ENCODE data around the gene ECT2. TPM values are rescaled to one million over a fixed set of nuclear protein-coding genes. Genes with fewer than 3 reads are reported as not detected.
A peak's percentile ranks its signal among the peaks of the same experiment; 100 is the strongest.

ECT2 gene
- total RNA-seq, 2 experiments from 2014 or later, result 27.1 to 29.8 TPM

- no peak for DNase-seq
- Mint-ChIP-seq H3K27ac (no peak overlapping the region), H3K27me3 (no peaks in the 10 kb centered on the region), H3K36me3 (ENCODE audit: low read depth) (no peaks in the 10 kb centered on the region), H3K4me3 (no peak overlapping the region), H3K9me3 (no peaks in the 10 kb centered on the region), H3K4me1 (ENCODE audit: low read depth) (no peaks in the 10 kb centered on the region)
- intact Hi-C loops (cut with micrococcal nuclease), result no loop called here
- ATAC-seq, result no peak
- CTCF ChIA-PET, result interaction anchor here (1.4 kb wide), 1 partner anchor 28 kb away, joined by 3 read pairs; no protein-coding TSS in a partner anchor
- POLR2A ChIA-PET, result no interaction called here
- TF ChIP-seq, protein P1, sequence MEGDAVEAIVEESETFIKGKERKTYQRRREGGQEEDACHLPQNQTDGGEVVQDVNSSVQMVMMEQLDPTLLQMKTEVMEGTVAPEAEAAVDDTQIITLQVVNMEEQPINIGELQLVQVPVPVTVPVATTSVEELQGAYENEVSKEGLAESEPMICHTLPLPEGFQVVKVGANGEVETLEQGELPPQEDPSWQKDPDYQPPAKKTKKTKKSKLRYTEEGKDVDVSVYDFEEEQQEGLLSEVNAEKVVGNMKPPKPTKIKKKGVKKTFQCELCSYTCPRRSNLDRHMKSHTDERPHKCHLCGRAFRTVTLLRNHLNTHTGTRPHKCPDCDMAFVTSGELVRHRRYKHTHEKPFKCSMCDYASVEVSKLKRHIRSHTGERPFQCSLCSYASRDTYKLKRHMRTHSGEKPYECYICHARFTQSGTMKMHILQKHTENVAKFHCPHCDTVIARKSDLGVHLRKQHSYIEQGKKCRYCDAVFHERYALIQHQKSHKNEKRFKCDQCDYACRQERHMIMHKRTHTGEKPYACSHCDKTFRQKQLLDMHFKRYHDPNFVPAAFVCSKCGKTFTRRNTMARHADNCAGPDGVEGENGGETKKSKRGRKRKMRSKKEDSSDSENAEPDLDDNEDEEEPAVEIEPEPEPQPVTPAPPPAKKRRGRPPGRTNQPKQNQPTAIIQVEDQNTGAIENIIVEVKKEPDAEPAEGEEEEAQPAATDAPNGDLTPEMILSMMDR (IDR thresholded peaks at IDR 0.05), result no peak
Observed at GRCh38 chr3:172739462-172739861, 11.1 kb upstream of the ECT2 start.

DNA sequence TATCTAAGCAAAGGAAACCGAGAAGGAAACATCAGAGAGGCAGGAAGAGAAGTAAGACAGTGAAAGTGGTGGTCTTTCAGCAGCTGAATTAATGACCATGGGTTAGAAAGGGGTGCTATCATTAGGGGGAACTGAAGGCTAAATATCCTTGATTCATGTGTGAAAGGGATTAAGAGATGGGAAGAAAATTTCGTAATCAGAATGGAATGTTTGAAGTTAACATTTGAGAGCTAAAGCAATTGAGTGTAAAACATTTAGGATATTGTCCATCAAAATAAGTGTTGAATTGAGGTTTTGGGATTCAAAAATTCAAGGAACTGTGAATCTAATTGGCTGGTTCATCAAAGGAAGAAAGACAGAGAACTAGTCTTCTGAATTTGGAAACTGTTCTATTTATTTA lies 4.1 kb upstream of the ECT2 start:
- peaks cover 1% of the 10 kb centered on the region for H3K36me3 Mint-ChIP-seq (ENCODE audit: low read depth)
- DNase-seq (no peak), ATAC-seq (no peak)
- no peaks in the 10 kb centered on the region for H3K9me3 Mint-ChIP-seq
- H3K27ac Mint-ChIP-seq, result no peak overlapping the region
- H3K4me3 Mint-ChIP-seq, result no peak overlapping the region
- no peaks in the 10 kb centered on the region for H3K27me3 Mint-ChIP-seq
- H3K4me1 Mint-ChIP-seq (ENCODE audit: low read depth), result peaks cover under 1% of the 10 kb centered on the region
- ChIA-PET CTCF (interaction anchor here (1.4 kb wide), 1 partner anchor 35 kb away, joined by 3 read pairs; the partner anchor contains the start of gene NCEH1), POLR2A (no interaction called here)
- TF ChIP-seq, protein P1 (IDR thresholded peaks at IDR 0.05), result no peak
- intact Hi-C loops (cut with micrococcal nuclease), result no loop called here

DNA sequence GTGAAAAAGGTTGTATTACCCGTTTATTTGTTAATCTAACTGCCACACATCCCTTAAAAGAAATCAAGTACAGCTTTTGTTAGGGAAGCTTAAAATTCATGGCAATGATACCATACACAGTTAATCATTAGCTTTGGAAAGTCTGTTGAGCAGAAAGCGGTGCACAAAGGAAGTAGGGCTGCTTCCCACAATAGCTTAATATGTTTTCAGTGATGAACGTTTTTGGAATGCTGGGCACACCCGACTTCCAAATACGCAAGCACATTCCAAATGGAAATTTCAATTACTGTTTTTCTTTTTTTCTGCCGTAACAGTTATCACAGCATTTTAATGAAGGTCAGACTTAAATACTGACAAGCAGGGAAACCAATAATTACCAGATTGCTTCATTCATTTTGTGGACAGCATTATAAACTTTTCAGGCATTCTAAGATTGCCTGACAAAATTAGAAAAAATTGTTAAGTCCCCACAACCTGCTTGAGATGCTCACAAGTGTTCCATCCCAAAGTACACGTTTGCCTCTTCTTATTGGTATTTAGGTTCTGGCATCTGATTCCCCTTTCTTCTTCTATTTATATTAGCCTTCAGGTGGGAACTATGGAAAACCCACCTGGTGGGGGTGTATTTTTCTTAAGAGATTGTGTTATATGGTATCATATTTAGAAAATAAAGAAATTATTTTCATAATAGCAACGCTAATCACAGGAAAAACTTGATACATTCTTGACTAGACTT lies 1.1 kb upstream of the ECT2 start:
- CTCF ChIA-PET, result interaction anchor here (1.2 to 3.6 kb wide), 8 partner anchors 12 to 76 kb away, joined by 3 to 13 read pairs (median 6); partner anchors contain the start of gene NCEH1
- H3K27me3 Mint-ChIP-seq, result no peaks in the 10 kb centered on the region
- DNase-seq (no peak), ATAC-seq (no peak)
- intact Hi-C loops (cut with micrococcal nuclease), result no loop called here
- peaks cover 13% of the 10 kb centered on the region for H3K4me1 Mint-ChIP-seq (ENCODE audit: low read depth)
- POLR2A ChIA-PET, result interaction anchor here (0.9 to 1.4 kb wide), 4 partner anchors 12 to 81 kb away, joined by 3 to 5 read pairs (median 4); partner anchors contain the start of gene NCEH1
- H3K9me3 Mint-ChIP-seq, result no peaks in the 10 kb centered on the region
- no peak overlapping the region for H3K27ac Mint-ChIP-seq
- H3K4me3 Mint-ChIP-seq, result peak overlapping the region; percentile 89
- H3K36me3 Mint-ChIP-seq (ENCODE audit: low read depth), result peaks cover 11% of the 10 kb centered on the region
- TF ChIP-seq, protein P1 (IDR thresholded peaks at IDR 0.05), result no peak

DNA sequence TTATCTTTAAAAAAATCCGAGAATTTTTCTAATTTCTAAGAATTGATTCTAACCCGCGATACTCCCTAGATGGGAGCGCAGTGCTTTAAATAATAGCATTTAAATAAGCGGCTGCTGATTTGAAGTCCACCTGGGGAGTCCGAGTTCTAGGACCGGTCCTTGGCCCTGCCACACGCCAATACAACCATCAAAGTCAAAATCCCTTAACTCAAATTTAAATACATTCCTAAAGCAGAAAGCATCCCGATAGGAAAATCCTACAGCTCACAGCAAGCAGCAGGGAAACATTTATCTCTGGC lies 508 bp upstream of the ECT2 start:
- peaks cover 13% of the 10 kb centered on the region for H3K4me1 Mint-ChIP-seq (ENCODE audit: low read depth)
- POLR2A ChIA-PET, result interaction anchor here (0.6 to 1.4 kb wide), 6 partner anchors 13 to 708 kb away, joined by 3 to 5 read pairs (median 4); partner anchors contain the start of gene NCEH1
- TF ChIP-seq, protein P1 (IDR thresholded peaks at IDR 0.05), result no peak
- H3K27ac Mint-ChIP-seq, result peak overlapping the region; percentile 98
- DNase-seq (no peak), ATAC-seq (no peak)
- CTCF ChIA-PET, result interaction anchor here (1.2 to 3.6 kb wide), 7 partner anchors 21 to 77 kb away, joined by 3 to 13 read pairs (median 5); partner anchors contain the start of gene NCEH1
- H3K36me3 Mint-ChIP-seq (ENCODE audit: low read depth), result peaks cover 11% of the 10 kb centered on the region
- peak overlapping the region; percentile 89 for H3K4me3 Mint-ChIP-seq
- intact Hi-C loops (cut with micrococcal nuclease), result no loop called here
- no peaks in the 10 kb centered on the region for H3K9me3 Mint-ChIP-seq
- no peaks in the 10 kb centered on the region for H3K27me3 Mint-ChIP-seq

DNA sequence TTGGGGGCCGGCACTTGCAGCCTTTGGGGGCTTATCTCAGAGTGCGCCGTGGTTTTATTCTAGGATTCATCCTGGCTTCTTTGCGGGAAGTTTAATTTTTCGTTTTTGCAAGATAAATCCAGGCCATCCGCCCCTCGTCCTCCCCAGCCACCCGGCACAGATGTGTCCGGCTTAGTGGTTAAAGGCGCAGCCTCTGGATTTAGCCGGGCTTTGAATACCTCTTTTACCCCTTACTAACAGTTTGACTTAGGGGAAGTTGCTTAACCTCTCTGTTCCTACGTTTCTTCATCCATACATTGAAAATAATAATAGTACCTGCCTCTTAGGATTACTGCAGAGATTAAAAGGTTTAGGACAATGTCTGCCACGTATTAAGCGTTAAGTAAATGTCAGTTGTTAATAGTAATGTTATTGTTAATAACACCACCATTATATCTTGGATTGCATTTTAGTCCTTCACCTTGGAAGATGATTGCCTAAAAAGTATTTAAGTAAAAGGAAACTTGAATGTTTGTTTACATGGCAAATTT lies 714 bp downstream of the ECT2 start:
- ChIA-PET POLR2A (interaction anchor here (1.4 kb wide), 1 partner anchor 14 kb away, joined by 5 read pairs; no protein-coding TSS in a partner anchor), CTCF (interaction anchor here (0.8 to 3.6 kb wide), 5 partner anchors 38 to 532 kb away, joined by 3 to 13 read pairs (median 6); partner anchors contain the start of gene NCEH1)
- no peaks in the 10 kb centered on the region for H3K27me3 Mint-ChIP-seq
- no peak for DNase-seq
- TF ChIP-seq, protein P1 (IDR thresholded peaks at IDR 0.05), result no peak
- H3K36me3 Mint-ChIP-seq (ENCODE audit: low read depth), result peaks cover 12% of the 10 kb centered on the region
- ATAC-seq, result no peak
- peak overlapping the region; percentile 98 for H3K27ac Mint-ChIP-seq
- H3K4me1 Mint-ChIP-seq (ENCODE audit: low read depth), result peaks cover 13% of the 10 kb centered on the region
- no peaks in the 10 kb centered on the region for H3K9me3 Mint-ChIP-seq
- intact Hi-C loops (cut with micrococcal nuclease), result no loop called here
- H3K4me3 Mint-ChIP-seq, result peak overlapping the region; percentile 89
